Fibroblast of mammary gland (primary cell): Measurements from ENCODE around the gene MYO1E.
"Not testable (repeated sequence)": the region's sequence is repeated elsewhere in the genome, so short reads cannot be mapped to it uniquely, and the experiment has no call there.

Source experiments
- DNase-seq: peaks from one replicate; pipeline ENCODE4 v3.0.0-alpha.2; 2010; ENCODE audit warnings: low read depth
- H3K4me3 ChIP-seq: 2 replicates; pipeline ENCODE4 v1.5.1; 2011; ENCODE audit warnings: low read depth, mild to moderate bottlenecking, low read length, moderate library complexity; ENCODE audit not compliant: control insufficient read depth
- TF ChIP-seq, protein P1 (sequence below): conservative IDR thresholded peaks from 2 replicates; pipeline ENCODE4 v1.5.1; 2011; ENCODE audit warnings: low read depth, low read length, inconsistent platforms; ENCODE audit not compliant: control insufficient read depth, insufficient read depth

Gene MYO1E

GRCh38 chr15:59392299-59392698 is 19.6 kb upstream of the MYO1E start:
- no peak overlapping the region for H3K4me3 ChIP-seq
- TF ChIP-seq, protein P1, sequence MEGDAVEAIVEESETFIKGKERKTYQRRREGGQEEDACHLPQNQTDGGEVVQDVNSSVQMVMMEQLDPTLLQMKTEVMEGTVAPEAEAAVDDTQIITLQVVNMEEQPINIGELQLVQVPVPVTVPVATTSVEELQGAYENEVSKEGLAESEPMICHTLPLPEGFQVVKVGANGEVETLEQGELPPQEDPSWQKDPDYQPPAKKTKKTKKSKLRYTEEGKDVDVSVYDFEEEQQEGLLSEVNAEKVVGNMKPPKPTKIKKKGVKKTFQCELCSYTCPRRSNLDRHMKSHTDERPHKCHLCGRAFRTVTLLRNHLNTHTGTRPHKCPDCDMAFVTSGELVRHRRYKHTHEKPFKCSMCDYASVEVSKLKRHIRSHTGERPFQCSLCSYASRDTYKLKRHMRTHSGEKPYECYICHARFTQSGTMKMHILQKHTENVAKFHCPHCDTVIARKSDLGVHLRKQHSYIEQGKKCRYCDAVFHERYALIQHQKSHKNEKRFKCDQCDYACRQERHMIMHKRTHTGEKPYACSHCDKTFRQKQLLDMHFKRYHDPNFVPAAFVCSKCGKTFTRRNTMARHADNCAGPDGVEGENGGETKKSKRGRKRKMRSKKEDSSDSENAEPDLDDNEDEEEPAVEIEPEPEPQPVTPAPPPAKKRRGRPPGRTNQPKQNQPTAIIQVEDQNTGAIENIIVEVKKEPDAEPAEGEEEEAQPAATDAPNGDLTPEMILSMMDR = no peak
- DNase-seq = no peak

GRCh38 chr15:59388670-59389069 is 16.0 kb upstream of the MYO1E start:
- DNase-seq = peak; percentile 81
- TF ChIP-seq, protein P1 = no peak

DNA sequence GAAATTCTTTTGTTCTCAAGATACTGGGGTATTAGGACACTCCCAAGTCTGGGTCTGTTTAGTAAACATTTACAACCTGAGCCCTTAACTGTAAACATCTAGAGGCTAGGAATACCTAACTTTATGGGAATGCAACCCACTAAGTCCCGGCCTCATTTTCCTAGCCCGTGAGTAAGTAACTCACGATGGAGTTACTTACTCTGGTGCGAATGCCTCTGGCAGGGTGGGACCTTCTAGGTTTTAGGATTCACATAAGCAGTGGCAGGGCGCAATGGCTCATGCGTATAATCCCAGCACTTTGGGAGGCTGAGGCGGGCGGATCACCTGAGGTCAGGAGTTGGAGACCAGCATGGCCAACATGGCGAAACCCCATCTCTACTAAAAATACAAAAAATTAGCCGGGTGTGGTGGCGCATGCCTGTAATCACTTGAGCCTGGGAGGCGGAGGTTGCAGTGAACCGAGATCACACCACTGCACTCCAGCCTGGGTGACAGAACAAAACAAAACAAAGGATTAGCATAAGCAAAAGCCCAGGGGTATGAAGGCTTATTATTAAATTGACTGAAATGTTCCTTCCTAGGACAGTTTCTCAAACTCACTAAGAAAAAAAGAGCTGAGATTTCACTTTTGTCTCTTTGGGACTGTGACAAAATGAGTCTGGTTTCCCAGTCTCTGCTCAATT is 14.7 kb upstream of the MYO1E start:
- DNase-seq, H3K4me3 ChIP-seq: not testable (repeated sequence)

More at GRCh38 chr15:59388670-59389069, 16.0 kb upstream of the MYO1E start:
- no peak overlapping the region for H3K4me3 ChIP-seq

DNA sequence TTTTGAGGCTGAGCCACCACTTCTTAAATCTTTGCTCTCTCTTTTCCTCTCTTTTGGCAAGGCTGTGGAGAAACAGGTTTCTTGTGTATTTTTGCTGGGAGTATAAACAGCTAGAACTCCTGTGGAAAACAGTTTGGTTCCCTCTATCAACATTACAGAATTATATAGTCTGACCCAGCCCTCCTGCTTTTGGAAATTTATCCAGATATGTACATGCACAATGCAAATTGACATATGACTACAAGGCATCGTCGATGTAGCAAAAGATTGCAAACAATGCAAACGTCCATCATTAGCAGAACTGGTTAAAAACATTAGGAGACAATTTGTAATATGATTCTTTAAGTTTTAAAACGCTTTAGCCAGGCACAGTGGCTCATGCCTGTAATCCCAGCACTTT is 12.5 kb upstream of the MYO1E start:
- DNase-seq = no peak
- no peak overlapping the region for H3K4me3 ChIP-seq
- TF ChIP-seq, protein P1 = no peak

GRCh38 chr15:59384507-59384906 is 11.8 kb upstream of the MYO1E start:
- TF ChIP-seq, protein P1 = no peak
- H3K4me3 ChIP-seq = no peak overlapping the region
- no peak for DNase-seq

- TF ChIP-seq, protein P1 = no peak
- no peak for DNase-seq
- H3K4me3 ChIP-seq = no peak overlapping the region
Observed at GRCh38 chr15:59380902-59381610, 8.4 kb upstream of the MYO1E start.

DNA sequence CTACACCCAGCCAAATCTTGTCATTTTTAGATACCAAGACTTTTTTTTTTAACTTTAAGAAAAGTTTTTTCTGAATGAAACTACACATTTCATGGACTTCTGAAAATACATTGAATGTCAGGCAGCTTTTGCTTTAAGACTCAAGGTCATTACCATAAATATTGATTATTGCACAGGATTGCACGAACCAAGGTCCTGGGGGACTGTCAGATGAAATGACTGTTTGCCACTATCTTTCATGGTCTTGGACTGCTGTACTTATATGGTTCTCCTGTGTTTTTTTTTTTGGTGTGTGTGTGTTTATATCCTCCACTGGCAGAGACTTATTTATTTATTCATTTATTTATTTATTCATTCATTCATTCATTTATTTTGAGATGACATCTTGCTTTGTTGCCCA is 6.9 kb upstream of the MYO1E start:
- TF ChIP-seq, protein P1 = no peak
- no peak overlapping the region for H3K4me3 ChIP-seq
- DNase-seq = no peak
